Pancreas (tissue), 10 donors: Measurements from ENCODE around the gene PCDHGB4. TPM values are rescaled to one million over a fixed set of nuclear protein-coding genes. Genes with fewer than 3 reads are reported as not detected.

Experiments
- ATAC-seq, 4 donors: fragments of 200-7000 bp; cut with Tn5 transposase; one replicate each; pipeline versions ENCODE4 v1.8.0 to v1.9.1; 2020; ENCODE audit warnings: mild to moderate bottlenecking in 4 of 4, moderate library complexity in 4 of 4
- DNase-seq, 6 donors: peaks; one replicate each; pipeline ENCODE4 v3.0.0-alpha.2; 2020
- FAIRE-seq: peaks from 2 replicates; lab custom pipeline; 2012; peaks lifted over from hg19 to GRCh38; lab: Jason Lieb, UNC
- H3K27ac ChIP-seq, 4 donors: fragments of 200-600 bp; sonication (generic); 1 replicate in 3 of 4; 2 replicates in 1 of 4; pipeline versions ENCODE4 v1.5.0 to v1.8.0; 2020
- H3K27me3 ChIP-seq, 4 donors: fragments of 200-600 bp; one replicate each; pipeline ENCODE4 v1.8.0; 2021
- H3K36me3 ChIP-seq, 3 donors: fragments of 200-600 bp; sonication (generic) in 1 of 3; one replicate each; pipeline versions ENCODE4 v1.5.0 to v1.8.0; 2020 to 2021
- H3K4me1 ChIP-seq, 3 donors: fragments of 200-600 bp; one replicate each; pipeline ENCODE4 v1.8.0; 2021
- H3K4me3 ChIP-seq, 4 donors: fragments of 200-600 bp; sonication (generic) in 2 of 4; one replicate each; pipeline versions ENCODE4 v1.5.0 to v1.8.0; 2020 to 2021
- H3K9me3 ChIP-seq, 4 donors: fragments of 200-600 bp; one replicate each; pipeline ENCODE4 v1.8.0; 2021
- WGBS, 2 donors: extraction: QIAGEN DNeasy Blood & Tissue Kit; methylation state at CpG; one replicate each; pipeline ENCODE4 v1.1.7; 2013; 5-methylcytosine and 5-hydroxymethylcytosine counted together
- intact Hi-C, 3 donors: fragments of 100-400 bp; cut with DNase I; formaldehyde crosslinking; loops; one replicate each; pipeline versions ENCODE4 v1.11.1 to v1.14.2; 2022
- polyA plus RNA-seq, 2 donors: library from polyadenylated mRNA; stranded (reverse); fragments of 200-250 nt; gene quantifications; one replicate each; pipeline ENCODE4 v1.2.3, GENCODE V29; 2013
- total RNA-seq, 6 donors: library from RNA; stranded (reverse); fragmentation: NEBNext Ultra II Directional in 4 of 6; extraction: Animal tissue kit (Norgen Biotek cat#: 25700) in 4 of 6; gene quantifications; one replicate each; pipeline versions ENCODE4 v1.2.1 to v1.2.4, GENCODE V29; 2021 to 2023
- TF ChIP-seq, protein P1 (sequence below), 4 donors: fragments of 200-600 bp; sonication (generic) in 3 of 4; IDR thresholded peaks; one replicate each; pipeline versions ENCODE4 v1.5.0 to v1.8.0; 2021; ENCODE audit warnings: antibody characterized with exemption in 4 of 4
- donor health status: healthy with polysubstance abuse.
- donor health status: DM: no; HTN: no; CAD: no; lungs with moderate emphysema.
- donor health status: DM: no; HTN: no; CAD: no.
- donor health status: control.
- donor health status: control.
- donor health status: Bipolar disorder and iron deficiency.
- donor health status: DM: yes; HTN: yes; CAD: no.
- donor health status: DM: no; HTN: no; CAD: no.
- donor health status: DM: no; HTN: no; CAD: no.
- donor health status: DM: yes; HTN: yes; CAD: no.

Gene PCDHGB4
- total and polyA plus RNA-seq, 8 donors = 0.56 to 3.1 (median 1.8) TPM

DNA sequence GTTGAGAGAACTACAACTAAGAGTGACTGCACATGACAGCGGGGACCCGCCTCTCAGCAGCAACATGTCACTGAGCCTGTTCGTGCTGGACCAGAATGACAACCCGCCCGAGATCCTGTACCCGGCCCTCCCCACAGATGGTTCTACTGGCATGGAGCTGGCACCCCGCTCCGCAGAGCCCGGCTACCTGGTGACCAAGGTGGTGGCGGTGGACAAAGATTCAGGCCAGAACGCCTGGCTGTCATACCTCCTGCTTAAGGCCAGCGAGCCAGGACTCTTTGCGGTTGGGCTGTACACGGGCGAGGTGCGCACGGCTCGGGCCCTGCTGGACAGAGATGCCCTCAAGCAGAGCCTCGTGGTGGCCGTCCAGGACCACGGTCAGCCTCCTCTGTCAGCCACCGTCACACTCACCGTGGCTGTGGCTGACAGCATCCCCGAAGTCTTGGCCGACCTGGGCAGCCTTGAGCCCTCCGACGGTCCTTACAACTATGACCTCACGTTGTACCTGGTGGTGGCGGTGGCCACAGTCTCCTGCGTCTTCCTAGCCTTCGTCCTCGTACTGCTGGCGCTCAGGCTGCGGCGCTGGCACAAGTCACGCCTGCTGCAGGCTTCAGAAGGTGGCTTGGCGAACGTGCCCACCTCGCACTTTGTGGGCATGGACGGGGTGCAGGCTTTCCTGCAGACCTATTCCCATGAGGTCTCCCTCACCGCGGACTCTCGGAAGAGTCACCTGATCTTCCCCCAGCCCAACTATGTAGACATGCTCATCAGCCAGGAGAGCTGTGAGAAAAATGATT is 2.8 kb upstream of the PCDHGB4 start:
- FAIRE-seq (no peak), ATAC-seq (no peak), DNase-seq (no peak)
- 36 to 44% methylated on average over 39 to 43 of the region's 43 CpGs for WGBS, 2 donors
- H3K9me3 ChIP-seq = peaks cover 0 to 35% (median under 1%) of the 10 kb centered on the region in 4 donors
- no peaks in the 10 kb centered on the region for H3K36me3 ChIP-seq
- H3K4me3 ChIP-seq = no peak overlapping the region
- no peaks in the 10 kb centered on the region for H3K4me1 ChIP-seq
- H3K27ac ChIP-seq = no peak overlapping the region
- H3K27me3 ChIP-seq = no peaks in the 10 kb centered on the region
- TF ChIP-seq, protein P1, sequence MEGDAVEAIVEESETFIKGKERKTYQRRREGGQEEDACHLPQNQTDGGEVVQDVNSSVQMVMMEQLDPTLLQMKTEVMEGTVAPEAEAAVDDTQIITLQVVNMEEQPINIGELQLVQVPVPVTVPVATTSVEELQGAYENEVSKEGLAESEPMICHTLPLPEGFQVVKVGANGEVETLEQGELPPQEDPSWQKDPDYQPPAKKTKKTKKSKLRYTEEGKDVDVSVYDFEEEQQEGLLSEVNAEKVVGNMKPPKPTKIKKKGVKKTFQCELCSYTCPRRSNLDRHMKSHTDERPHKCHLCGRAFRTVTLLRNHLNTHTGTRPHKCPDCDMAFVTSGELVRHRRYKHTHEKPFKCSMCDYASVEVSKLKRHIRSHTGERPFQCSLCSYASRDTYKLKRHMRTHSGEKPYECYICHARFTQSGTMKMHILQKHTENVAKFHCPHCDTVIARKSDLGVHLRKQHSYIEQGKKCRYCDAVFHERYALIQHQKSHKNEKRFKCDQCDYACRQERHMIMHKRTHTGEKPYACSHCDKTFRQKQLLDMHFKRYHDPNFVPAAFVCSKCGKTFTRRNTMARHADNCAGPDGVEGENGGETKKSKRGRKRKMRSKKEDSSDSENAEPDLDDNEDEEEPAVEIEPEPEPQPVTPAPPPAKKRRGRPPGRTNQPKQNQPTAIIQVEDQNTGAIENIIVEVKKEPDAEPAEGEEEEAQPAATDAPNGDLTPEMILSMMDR (IDR thresholded peaks at IDR 0.05) = no peak
- intact Hi-C loops = loop anchor here in 1 of 3 donors (10.0 kb wide), 1 partner anchor 230 kb away; the partner anchor contains the start of gene PCDHB6

DNA sequence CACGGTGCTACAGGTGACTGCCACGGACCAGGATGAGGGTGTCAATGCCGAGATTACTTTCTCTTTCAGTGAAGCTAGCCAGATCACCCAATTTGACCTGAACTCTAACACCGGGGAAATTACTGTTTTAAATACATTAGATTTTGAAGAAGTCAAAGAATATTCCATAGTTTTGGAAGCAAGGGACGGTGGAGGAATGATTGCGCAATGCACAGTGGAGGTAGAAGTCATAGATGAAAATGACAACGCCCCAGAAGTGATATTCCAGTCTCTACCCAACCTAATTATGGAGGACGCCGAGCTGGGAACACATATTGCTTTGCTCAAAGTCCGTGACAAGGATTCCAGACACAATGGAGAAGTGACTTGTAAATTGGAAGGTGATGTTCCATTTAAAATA is 1.2 kb downstream of the PCDHGB4 start:
- no peaks in the 10 kb centered on the region for H3K36me3 ChIP-seq
- no peaks in the 10 kb centered on the region for H3K4me1 ChIP-seq
- peaks cover 0 to 44% (median 2%) of the 10 kb centered on the region in 4 donors for H3K9me3 ChIP-seq
- WGBS, 2 donors = 33 to 36% methylated on average over 10 of the region's 10 CpGs
- DNase-seq (no peak), FAIRE-seq (no peak), ATAC-seq (no peak)
- H3K4me3 ChIP-seq = no peak overlapping the region
- no peak overlapping the region for H3K27ac ChIP-seq
- H3K27me3 ChIP-seq = no peaks in the 10 kb centered on the region
- TF ChIP-seq, protein P1 (IDR thresholded peaks at IDR 0.05) = no peak
- intact Hi-C loops = loop anchor here in 1 of 3 donors (10.0 kb wide), 1 partner anchor 234 kb away; the partner anchor contains the start of gene PCDHB6

DNA sequence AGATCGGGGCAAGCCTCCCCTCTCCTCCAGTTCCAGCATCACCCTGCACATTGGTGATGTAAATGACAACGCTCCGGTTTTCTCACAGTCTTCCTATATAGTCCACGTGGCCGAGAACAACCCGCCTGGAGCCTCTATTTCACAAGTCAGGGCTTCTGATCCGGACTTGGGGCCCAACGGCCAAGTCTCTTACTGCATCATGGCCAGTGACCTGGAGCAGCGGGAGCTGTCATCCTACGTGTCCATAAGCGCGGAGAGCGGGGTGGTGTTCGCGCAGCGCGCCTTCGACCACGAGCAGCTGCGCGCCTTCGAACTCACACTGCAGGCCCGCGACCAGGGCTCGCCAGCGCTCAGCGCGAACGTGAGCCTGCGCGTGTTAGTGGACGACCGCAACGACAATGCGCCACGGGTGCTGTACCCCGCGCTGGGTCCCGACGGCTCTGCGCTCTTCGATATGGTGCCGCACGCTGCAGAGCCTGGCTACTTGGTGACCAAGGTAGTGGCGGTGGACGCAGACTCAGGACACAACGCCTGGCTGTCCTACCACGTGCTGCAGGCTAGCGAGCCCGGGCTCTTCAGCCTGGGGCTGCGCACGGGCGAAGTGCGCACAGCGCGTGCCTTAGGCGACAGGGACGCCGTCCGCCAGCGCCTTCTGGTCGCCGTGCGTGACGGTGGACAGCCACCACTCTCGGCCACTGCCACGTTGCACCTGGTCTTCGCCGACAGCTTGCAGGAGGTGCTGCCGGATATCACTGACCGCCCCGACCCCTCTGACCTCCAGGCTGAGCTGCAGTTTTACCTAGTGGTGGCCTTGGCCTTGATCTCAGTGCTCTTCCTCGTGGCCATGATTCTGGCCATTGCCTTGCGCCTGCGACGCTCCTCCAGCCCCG is 1.9 kb downstream of the PCDHGB4 start:
- DNase-seq (peak in 1 of 6 donors; percentile 26), ATAC-seq (no peak), FAIRE-seq (no peak)
- Histone ChIP-seq H3K4me3 (no peak overlapping the region), H3K9me3 (peaks cover 0 to 40% (median 2%) of the 10 kb centered on the region in 4 donors), H3K27ac (no peak overlapping the region), H3K4me1 (no peaks in the 10 kb centered on the region), H3K27me3 (no peaks in the 10 kb centered on the region), H3K36me3 (no peaks in the 10 kb centered on the region)
- intact Hi-C loops = loop anchor here in 1 of 3 donors (10.0 kb wide), 1 partner anchor 235 kb away; the partner anchor contains the start of gene PCDHB6
- TF ChIP-seq, protein P1 (IDR thresholded peaks at IDR 0.05) = no peak
- WGBS, 2 donors = 26% methylated on average over 77 of the region's 77 CpGs

DNA sequence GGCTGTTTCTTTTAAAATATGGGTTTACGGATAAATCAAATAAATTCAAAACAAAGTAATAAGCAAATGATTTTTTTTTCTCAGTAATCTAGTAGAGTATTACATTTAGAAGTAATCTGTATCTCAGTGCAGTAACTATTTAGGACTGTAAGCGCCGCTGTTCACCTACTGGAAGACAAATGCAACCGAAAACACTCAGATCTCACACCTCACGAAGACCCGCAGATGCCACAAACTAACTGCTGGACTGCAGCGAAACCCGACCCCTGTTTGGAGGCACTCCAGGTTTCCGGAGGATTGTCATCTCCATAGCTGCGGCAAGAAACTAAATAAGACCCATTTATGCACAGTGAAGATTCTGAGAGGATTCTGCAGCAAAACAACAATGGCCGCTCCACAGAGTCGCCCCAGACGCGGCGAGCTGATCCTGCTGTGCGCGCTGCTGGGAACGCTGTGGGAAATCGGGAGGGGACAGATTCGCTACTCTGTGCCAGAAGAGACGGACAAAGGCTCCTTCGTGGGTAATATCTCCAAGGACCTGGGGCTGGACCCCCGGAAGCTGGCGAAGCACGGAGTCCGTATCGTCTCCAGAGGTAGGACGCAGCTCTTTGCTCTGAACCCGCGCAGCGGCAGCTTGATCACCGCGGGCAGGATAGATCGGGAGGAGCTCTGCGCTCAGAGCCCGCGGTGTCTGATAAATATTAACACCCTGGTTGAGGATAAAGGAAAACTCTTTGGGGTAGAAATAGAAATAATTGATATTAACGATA is 5.1 kb downstream of the PCDHGB4 start, which contains the start of gene PCDHGA8:
Gene PCDHGA8 (plus strand): TSS at position 205 of the 770 bp plus-strand sequence. CDS start 181 bp downstream, at position 386.
- 26 to 28% methylated on average over 38 of the region's 38 CpGs for WGBS, 2 donors
- intact Hi-C loops = no loop called here
- H3K4me1 ChIP-seq = no peaks in the 10 kb centered on the region
- H3K27ac ChIP-seq = no peak within 1 kb of the TSS
- H3K36me3 ChIP-seq = no peaks in the 10 kb centered on the region
- DNase-seq = peak in 1 of 6 donors; percentile 31
- FAIRE-seq = no peak
- ATAC-seq = no peak
- H3K4me3 ChIP-seq = no peak within 1 kb of the TSS
- H3K27me3 ChIP-seq = no peaks in the 10 kb centered on the region
- TF ChIP-seq, protein P1 (IDR thresholded peaks at IDR 0.05) = no peak
- peaks cover 0 to 34% (median 2%) of the 10 kb centered on the region in 4 donors for H3K9me3 ChIP-seq
